H9 (cell line): ENCODE data around the gene DDX25. TPM values are rescaled to one million over a fixed set of nuclear protein-coding genes. Genes with fewer than 3 reads are reported as not detected.

Experiments used
- DNase-seq: peaks from one replicate; pipeline ENCODE4 v3.0.0-alpha.2; 2017
- H2AFZ ChIP-seq: one replicate; pipeline ENCODE4 v1.6.1; 2013; ENCODE audit warnings: mild to moderate bottlenecking, low read length, control low read depth, moderate library complexity
- H2AK5ac ChIP-seq: 2 replicates; pipeline ENCODE4 v1.6.1; 2013; ENCODE audit warnings: low read length, control low read depth, mixed read lengths; ENCODE audit not compliant: insufficient read length
- H2BK120ac ChIP-seq: one replicate; pipeline ENCODE4 v1.6.1; 2013; ENCODE audit warnings: low read depth, mild to moderate bottlenecking, low read length, control low read depth, inconsistent platforms; ENCODE audit not compliant: poor library complexity, severe bottlenecking
- H2BK12ac ChIP-seq: 2 replicates; pipeline ENCODE4 v1.6.1; 2013; ENCODE audit warnings: low read length, control low read depth, mixed read lengths, low read depth; ENCODE audit not compliant: insufficient read length
- H2BK15ac ChIP-seq: 2 replicates; pipeline ENCODE4 v1.6.1; 2013; ENCODE audit warnings: low read depth, low read length, control low read depth
- H2BK20ac ChIP-seq: one replicate; pipeline ENCODE4 v1.6.1; 2013; ENCODE audit warnings: low read depth, mild to moderate bottlenecking, low read length, control low read depth, inconsistent platforms; ENCODE audit not compliant: poor library complexity, severe bottlenecking
- H2BK5ac ChIP-seq: 2 replicates; pipeline ENCODE4 v1.6.1; 2013; ENCODE audit warnings: low read length, control low read depth, mixed read lengths; ENCODE audit not compliant: insufficient read length
- H3K14ac ChIP-seq: 2 replicates; pipeline ENCODE4 v1.6.1; 2013; ENCODE audit warnings: low read length, control low read depth; ENCODE audit not compliant: insufficient read depth
- H3K18ac ChIP-seq: 2 replicates; pipeline ENCODE4 v1.6.1; 2013; ENCODE audit warnings: low read depth, mild to moderate bottlenecking, mixed read lengths, low read length, control low read depth; ENCODE audit not compliant: insufficient read length
- H3K23ac ChIP-seq: 2 replicates; pipeline ENCODE4 v1.6.1; 2013; ENCODE audit warnings: low read length, control low read depth, mixed read lengths, low read depth; ENCODE audit not compliant: insufficient read length
- H3K23me2 ChIP-seq: 2 replicates; pipeline ENCODE4 v1.6.1; 2013; ENCODE audit warnings: low read depth, mild to moderate bottlenecking, mixed read lengths, low read length, control low read depth; ENCODE audit not compliant: insufficient read length, poor library complexity, severe bottlenecking
- H3K27ac ChIP-seq: 2 replicates; pipeline ENCODE4 v1.5.1; 2013; ENCODE audit warnings: low read length, control low read depth, mixed read lengths, low read depth; ENCODE audit not compliant: insufficient read length
- H3K27me3 ChIP-seq: 2 replicates; pipeline ENCODE4 v1.6.1; 2013; ENCODE audit warnings: low read length, control low read depth, inconsistent platforms; ENCODE audit not compliant: insufficient read depth
- H3K4ac ChIP-seq: 2 replicates; pipeline ENCODE4 v1.6.1; 2013; ENCODE audit warnings: low read depth, mild to moderate bottlenecking, control low read depth, inconsistent platforms, low read length, moderate library complexity
- H3K4me1 ChIP-seq: 2 replicates; pipeline ENCODE4 v1.6.1; 2013; ENCODE audit warnings: low read length, control low read depth, inconsistent platforms; ENCODE audit not compliant: insufficient read depth
- H3K4me2 ChIP-seq: 2 replicates; pipeline ENCODE4 v1.6.1; 2013; ENCODE audit warnings: low read length, control low read depth, mixed read lengths; ENCODE audit not compliant: insufficient read length, insufficient read depth
- H3K56ac ChIP-seq: 2 replicates; pipeline ENCODE4 v1.6.1; 2013; ENCODE audit warnings: low read depth, mild to moderate bottlenecking, mixed read lengths, low read length, control low read depth; ENCODE audit not compliant: insufficient read length
- H3K79me1 ChIP-seq: 2 replicates; pipeline ENCODE4 v1.6.1; 2013; ENCODE audit warnings: low read depth, mild to moderate bottlenecking, moderate library complexity, low read length, control low read depth, inconsistent platforms; ENCODE audit not compliant: insufficient read depth, poor library complexity, severe bottlenecking
- H3K79me2 ChIP-seq: 2 replicates; pipeline ENCODE4 v1.6.1; 2013; ENCODE audit warnings: low read length, control low read depth, inconsistent platforms; ENCODE audit not compliant: insufficient read depth
- H3K9ac ChIP-seq: 2 replicates; pipeline ENCODE4 v1.6.1; 2013; ENCODE audit warnings: low read length, control low read depth, mixed read lengths; ENCODE audit not compliant: insufficient read length; ENCODE audit errors: extremely low read depth
- H3K9me3 ChIP-seq: one replicate; pipeline ENCODE4 v1.6.1; 2013; ENCODE audit warnings: low read depth, low read length, inconsistent platforms; ENCODE audit not compliant: control insufficient read depth
- H3T11ph ChIP-seq: one replicate; pipeline ENCODE4 v1.6.1; 2013; ENCODE audit warnings: mild to moderate bottlenecking, low read length, control low read depth, inconsistent platforms
- H4K20me1 ChIP-seq: one replicate; pipeline ENCODE4 v1.6.1; 2013; ENCODE audit not compliant: control insufficient read depth, insufficient read length, insufficient read depth
- H4K5ac ChIP-seq: 2 replicates; pipeline ENCODE4 v1.6.1; 2013; ENCODE audit warnings: low read depth, mild to moderate bottlenecking, mixed read lengths, low read length, control low read depth; ENCODE audit not compliant: insufficient read length
- H4K8ac ChIP-seq: replicated peaks from 2 replicates; pipeline ENCODE4 v1.6.1; 2013; ENCODE audit warnings: low read length, control low read depth, mixed read lengths, low read depth; ENCODE audit not compliant: insufficient read length
- H4K91ac ChIP-seq: 2 replicates; pipeline ENCODE4 v1.6.1; 2013; ENCODE audit warnings: low read depth, mild to moderate bottlenecking, moderate library complexity, mixed read lengths, low read length, control low read depth; ENCODE audit not compliant: insufficient read length
- H3K27ac Mint-ChIP-seq, 3 experiments: 2 replicates in 2 of 3; 3 replicates in 1 of 3; pipeline ENCODE4 v1.8.0; 2020 to 2021; ENCODE audit warnings: mixed read lengths in 3 of 3, mild to moderate bottlenecking in 1 of 3, moderate library complexity in 1 of 3
- H3K27me3 Mint-ChIP-seq: 2 replicates; pipeline ENCODE4 v1.8.0; 2021; ENCODE audit warnings: low read depth, mild to moderate bottlenecking, moderate library complexity, mixed read lengths
- H3K36me3 Mint-ChIP-seq, 3 experiments: 2 replicates in 2 of 3; 3 replicates in 1 of 3; pipeline ENCODE4 v1.8.0; 2020 to 2021; ENCODE audit warnings: low read depth in 3 of 3, mixed read lengths in 3 of 3; ENCODE audit not compliant: insufficient read depth in 1 of 3
- H3K4me1 Mint-ChIP-seq, 2 experiments: 2 replicates each; pipeline ENCODE4 v1.8.0; 2020; ENCODE audit warnings: mixed read lengths in 2 of 2
- H3K4me3 Mint-ChIP-seq, 2 experiments: 2 replicates in 1 of 2; 3 replicates in 1 of 2; pipeline ENCODE4 v1.8.0; 2020 to 2021; ENCODE audit warnings: mild to moderate bottlenecking in 2 of 2, mixed read lengths in 2 of 2, moderate library complexity in 1 of 2
- H3K9me3 Mint-ChIP-seq, 2 experiments: 2 replicates in 1 of 2; 3 replicates in 1 of 2; pipeline ENCODE4 v1.8.0; 2020; ENCODE audit warnings: mild to moderate bottlenecking in 2 of 2, mixed read lengths in 2 of 2, moderate library complexity in 1 of 2
- WGBS: extraction: QIAGEN DNeasy Blood & Tissue Kit; methylation state at CpG from one replicate; pipeline ENCODE4 v1.1.7; 2013; ENCODE audit warnings: missing lambda C conversion rate, low lambda C conversion rate, mixed read lengths; ENCODE audit not compliant: insufficient read length; ENCODE audit errors: extremely low coverage; 5-methylcytosine and 5-hydroxymethylcytosine counted together
- total RNA-seq: library from RNA; stranded (reverse); gene quantifications from 2 replicates; pipeline ENCODE4 v1.2.1, GENCODE V29; 2021
- TF ChIP-seq, protein P1 (sequence below): fragments of 200-600 bp; sonication (generic); conservative IDR thresholded peaks from 3 replicates; pipeline ENCODE4 v1.8.0; 2021; ENCODE audit warnings: antibody characterized with exemption, mild to moderate bottlenecking

DDX25 gene
- total RNA-seq, 1 experiment from 2014 or later: 6.9 TPM

DNA sequence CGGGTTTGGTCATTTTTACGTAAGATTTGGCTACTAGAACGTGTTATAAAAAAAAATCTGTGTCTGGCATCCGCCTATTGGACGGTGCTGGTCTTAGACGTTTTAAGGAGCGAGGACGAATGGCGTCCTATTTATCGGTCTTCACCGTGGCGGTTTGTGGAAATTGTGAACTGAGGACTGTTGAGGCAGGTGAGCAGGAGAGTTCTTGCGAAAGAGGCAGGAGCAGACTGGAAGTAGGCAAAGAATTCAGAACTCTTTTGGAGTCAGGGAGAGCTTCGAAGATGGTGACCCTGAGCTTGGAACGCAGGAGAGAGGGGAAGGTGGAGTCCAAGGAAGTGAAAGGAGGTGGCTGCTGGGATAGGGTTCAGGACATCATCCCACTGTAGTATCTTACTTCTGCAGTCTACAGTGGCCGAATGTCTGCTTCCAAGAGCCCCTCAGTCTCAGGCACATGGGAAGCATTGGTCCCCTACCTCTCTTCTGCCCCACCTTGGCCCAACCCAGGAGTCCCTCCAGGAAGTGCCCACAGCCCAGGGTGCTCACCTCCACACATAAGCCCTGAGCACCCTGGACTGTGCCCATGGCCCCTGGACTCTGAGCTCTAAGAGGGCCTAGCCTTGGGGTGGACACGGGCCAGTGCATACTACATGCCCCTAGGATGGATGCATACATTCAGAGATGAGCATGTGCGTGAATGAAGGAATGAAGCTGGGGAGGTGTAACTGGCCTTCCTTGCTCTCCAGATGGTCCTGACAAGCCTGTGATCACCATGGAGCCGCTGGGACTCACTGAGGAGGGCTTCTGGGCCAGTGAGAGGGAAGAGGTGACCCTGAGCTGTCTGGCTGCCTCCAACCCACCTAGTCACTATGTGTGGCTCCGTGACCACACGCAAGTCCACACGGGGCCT lies 45.2 kb downstream of the DDX25 start:
- Mint-ChIP-seq H3K4me3 (no peak overlapping the region), H3K36me3 (no peaks in the 10 kb centered on the region), H3K27ac (peak overlapping the region in 2 of 3 experiments; percentile 34 to 56; a peak in 2 of 7 replicates), H3K27me3 (no peaks in the 10 kb centered on the region; the same call in 1 of the 2 replicates), H3K9me3 (no peaks in the 10 kb centered on the region), H3K4me1 (peaks cover 8 to 19% of the 10 kb centered on the region in 2 experiments)
- no peak overlapping the region for H2BK20ac ChIP-seq
- H3K14ac ChIP-seq: no peak overlapping the region
- H3T11ph ChIP-seq: no peak overlapping the region
- WGBS: no CpG with 5 or more reads among the region's 22 CpGs
- H3K4me2 ChIP-seq: no peak overlapping the region
- no peak overlapping the region for H2BK15ac ChIP-seq
- H2BK5ac ChIP-seq: no peak overlapping the region
- no peak overlapping the region for H2BK12ac ChIP-seq
- no peak overlapping the region for H3K56ac ChIP-seq
- H4K20me1 ChIP-seq: no peaks in the 10 kb centered on the region
- H3K79me1 ChIP-seq: no peaks in the 10 kb centered on the region
- no peak overlapping the region for H2AK5ac ChIP-seq
- no peaks in the 10 kb centered on the region for H3K23me2 ChIP-seq
- H3K27me3 ChIP-seq: no peaks in the 10 kb centered on the region
- H3K79me2 ChIP-seq: no peaks in the 10 kb centered on the region
- H2BK120ac ChIP-seq: no peak overlapping the region
- H4K5ac ChIP-seq: no peak overlapping the region
- no peak overlapping the region for H2AFZ ChIP-seq
- H3K9ac ChIP-seq: no peak overlapping the region
- no peak overlapping the region for H3K4ac ChIP-seq
- H3K18ac ChIP-seq: no peak overlapping the region
- no peaks in the 10 kb centered on the region for H3K9me3 ChIP-seq
- DNase-seq: no peak
- H4K91ac ChIP-seq: no peak overlapping the region
- no peaks in the 10 kb centered on the region for H3K4me1 ChIP-seq
- no peak overlapping the region for H4K8ac ChIP-seq
- TF ChIP-seq, protein P1, sequence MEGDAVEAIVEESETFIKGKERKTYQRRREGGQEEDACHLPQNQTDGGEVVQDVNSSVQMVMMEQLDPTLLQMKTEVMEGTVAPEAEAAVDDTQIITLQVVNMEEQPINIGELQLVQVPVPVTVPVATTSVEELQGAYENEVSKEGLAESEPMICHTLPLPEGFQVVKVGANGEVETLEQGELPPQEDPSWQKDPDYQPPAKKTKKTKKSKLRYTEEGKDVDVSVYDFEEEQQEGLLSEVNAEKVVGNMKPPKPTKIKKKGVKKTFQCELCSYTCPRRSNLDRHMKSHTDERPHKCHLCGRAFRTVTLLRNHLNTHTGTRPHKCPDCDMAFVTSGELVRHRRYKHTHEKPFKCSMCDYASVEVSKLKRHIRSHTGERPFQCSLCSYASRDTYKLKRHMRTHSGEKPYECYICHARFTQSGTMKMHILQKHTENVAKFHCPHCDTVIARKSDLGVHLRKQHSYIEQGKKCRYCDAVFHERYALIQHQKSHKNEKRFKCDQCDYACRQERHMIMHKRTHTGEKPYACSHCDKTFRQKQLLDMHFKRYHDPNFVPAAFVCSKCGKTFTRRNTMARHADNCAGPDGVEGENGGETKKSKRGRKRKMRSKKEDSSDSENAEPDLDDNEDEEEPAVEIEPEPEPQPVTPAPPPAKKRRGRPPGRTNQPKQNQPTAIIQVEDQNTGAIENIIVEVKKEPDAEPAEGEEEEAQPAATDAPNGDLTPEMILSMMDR: no peak
- H3K23ac ChIP-seq: no peak overlapping the region
- no peak overlapping the region for H3K27ac ChIP-seq
